ENCODE measurements around the gene SLC43A3.

Gene SLC43A3

DNA sequence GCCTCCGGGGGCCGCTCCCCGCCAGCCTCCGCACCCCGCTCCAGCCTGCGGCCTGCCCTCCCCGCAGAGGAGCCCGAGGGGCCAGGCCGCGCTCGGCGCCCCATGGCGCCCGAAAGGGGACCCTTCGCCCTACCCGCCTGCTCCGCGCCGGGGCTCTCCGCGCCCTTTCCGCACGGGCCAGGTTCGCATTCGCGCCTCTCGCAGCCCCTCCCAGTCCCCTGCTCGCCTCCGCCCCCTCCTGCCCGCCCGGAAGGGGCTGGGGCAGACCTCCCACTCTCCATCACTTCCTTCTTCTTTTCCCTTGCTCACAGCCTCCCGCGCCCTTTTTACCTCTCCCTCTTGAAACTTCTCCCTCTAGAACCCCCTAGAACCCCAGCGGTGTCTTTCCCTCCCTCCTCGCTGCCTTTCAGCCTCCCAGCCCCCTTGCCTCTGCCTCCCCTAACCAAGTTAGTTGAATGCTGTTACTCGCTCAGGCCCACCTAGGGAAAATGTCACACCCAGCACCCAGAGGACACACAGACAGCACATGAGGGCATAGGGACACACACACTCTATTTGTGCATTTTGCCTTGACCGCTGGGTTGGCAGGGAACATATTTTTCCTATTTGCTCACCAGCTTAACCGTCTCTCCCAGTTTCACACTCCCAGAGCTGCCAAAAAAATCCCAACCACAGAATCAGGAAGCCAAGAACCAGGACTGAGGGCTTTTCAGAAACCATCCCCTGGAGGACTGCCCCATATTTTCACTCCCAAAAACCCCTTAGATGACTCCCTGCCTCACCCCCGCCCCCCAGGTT is at the start of gene SLC43A3:
Gene SLC43A3, minus strand, starts transcription at position 193 of the 798 bp plus-strand sequence. CDS start 949 bp downstream, outside the sequence.
- DNase-seq: peak; percentile 74 to 75

- DNase-seq: peak; percentile 15 to 34
Measured at GRCh38 chr11:57476047-57476756, 49.3 kb upstream of the SLC43A3 start.

DNA sequence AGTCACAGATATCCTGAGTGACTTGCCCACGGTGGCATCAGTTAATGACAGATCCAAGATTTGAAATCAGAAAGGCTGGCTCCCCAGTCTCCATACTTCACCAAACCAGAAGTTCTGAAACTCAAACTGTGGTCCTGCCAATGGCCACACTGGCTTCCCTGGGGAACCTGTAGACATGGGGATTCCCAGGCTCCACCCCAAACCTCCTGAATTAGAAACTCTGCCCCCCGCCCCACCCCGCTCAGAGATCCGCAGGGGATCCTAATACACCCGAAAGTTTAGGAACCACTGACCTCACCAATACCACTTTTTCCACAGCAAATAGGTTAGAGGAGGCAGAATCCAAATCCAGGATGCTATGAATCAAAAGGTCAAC is 48.7 kb upstream of the SLC43A3 start:
- no peak for DNase-seq

DNA sequence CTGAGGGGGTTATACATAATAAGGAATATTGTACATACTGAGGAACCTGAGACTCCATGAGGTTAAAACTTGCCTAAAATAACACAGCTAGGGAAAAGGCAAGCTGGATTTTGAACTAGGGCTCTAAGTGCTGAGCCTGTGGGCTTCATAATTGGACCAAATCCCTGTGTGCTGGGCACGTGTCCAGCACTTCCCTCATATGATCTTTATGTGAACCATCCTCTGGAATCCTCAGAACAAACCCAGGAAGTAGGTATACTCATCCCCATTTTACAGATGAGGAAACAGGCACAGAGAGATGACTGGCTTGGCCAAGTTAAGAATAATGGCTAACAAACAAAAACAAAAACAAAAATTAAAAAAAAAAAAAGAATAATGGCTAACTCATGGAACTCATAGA is 48.3 kb upstream of the SLC43A3 start:
- no peak for DNase-seq

GRCh38 chr11:57474803-57475115 is 47.8 kb upstream of the SLC43A3 start:
- DNase-seq: no peak

GRCh38 chr11:57474017-57474802 is 47.3 kb upstream of the SLC43A3 start:
- DNase-seq: peak; percentile 15 to 29

- no peak for DNase-seq
Measured at GRCh38 chr11:57473285-57473841, 46.4 kb upstream of the SLC43A3 start.

GRCh38 chr11:57471496-57471895 is 44.6 kb upstream of the SLC43A3 start:
- no peak for DNase-seq

DNA sequence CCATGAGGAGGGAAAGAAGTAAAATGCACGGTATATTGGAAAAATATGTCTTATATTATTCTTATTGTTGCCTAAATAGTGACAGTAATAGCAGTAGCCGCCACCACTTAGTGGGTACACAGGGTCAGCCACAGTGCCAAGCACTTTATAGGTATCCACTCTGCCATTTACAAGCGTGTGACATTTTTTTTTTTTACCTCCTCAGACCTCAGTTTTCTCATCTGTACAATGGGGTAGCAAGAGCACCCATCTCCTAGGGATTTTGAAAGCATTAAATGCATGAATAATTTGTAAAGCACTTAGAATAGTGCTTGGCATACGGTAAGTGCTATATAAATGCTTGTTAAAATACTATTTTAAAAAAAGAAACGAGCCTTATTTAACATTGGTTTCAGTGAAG is 42.3 kb upstream of the SLC43A3 start:
- DNase-seq: no peak

DNA sequence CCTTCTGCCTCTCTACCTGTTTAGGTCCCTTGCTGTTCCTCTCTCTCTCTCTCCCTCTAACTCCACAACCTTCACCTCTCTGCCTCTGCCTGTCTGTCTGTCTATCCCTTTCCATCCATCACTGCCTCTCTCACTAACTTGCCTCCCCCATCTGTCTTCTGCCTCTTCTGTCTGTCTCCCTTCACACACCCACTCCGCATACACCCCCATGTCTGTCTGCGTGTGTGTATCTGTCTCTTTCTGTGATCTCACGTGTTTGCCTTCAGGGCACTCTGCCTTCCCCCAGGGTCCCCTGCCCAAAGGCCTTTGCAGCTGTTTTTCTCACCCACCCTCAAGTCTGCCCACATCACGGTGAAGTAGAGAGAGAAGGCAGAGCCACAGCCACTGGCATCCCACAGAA is 41.4 kb upstream of the SLC43A3 start:
- DNase-seq: no peak

DNA sequence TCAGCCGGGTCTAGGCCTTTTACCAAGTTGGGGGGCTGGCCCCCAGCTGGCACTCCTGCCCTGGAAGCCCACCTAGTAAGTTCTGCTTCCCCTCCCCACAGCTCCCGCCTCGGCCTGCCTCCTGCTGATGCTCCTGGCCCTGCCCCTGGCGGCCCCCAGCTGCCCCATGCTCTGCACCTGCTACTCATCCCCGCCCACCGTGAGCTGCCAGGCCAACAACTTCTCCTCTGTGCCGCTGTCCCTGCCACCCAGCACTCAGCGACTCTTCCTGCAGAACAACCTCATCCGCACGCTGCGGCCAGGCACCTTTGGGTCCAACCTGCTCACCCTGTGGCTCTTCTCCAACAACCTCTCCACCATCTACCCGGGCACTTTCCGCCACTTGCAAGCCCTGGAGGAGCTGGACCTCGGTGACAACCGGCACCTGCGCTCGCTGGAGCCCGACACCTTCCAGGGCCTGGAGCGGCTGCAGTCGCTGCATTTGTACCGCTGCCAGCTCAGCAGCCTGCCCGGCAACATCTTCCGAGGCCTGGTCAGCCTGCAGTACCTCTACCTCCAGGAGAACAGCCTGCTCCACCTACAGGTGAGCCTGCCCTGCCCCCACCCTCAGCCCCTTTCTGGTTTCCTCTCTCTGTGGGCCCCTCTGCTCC is 40.7 kb upstream of the SLC43A3 start:
- DNase-seq: no peak

- no peak for DNase-seq
Measured at GRCh38 chr11:57466680-57467079, 39.8 kb upstream of the SLC43A3 start.

DNA sequence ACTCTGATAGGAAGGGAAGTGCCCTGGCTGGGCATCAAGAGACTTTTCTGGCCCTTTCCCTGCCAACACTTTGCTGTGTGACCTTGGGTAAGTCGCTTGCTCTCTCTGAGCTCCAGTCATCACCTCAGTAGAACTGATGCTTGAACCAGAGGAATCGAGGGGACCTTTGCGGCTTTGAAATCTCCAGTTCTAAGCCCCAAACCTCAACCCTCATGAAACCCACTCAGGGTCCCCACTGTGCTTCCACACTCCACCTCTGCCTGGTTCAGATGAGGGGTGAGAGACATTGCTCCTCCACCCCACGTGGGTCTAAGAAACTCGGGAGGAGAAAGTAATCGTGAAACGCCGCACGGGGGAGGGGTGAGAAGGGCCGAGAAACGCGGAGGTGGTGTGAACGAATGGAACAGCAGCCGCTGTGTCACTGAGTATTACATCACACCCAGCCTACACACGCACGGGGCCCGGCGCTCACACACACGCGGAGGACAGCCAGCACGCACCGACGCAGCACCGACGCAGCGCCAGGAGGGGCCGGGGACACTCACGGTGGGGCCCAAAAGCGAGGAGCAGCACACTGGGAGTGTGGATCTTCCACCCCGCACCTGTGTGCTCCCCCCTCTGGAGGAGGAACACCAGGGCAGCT is 37.7 kb upstream of the SLC43A3 start:
- no peak for DNase-seq

DNA sequence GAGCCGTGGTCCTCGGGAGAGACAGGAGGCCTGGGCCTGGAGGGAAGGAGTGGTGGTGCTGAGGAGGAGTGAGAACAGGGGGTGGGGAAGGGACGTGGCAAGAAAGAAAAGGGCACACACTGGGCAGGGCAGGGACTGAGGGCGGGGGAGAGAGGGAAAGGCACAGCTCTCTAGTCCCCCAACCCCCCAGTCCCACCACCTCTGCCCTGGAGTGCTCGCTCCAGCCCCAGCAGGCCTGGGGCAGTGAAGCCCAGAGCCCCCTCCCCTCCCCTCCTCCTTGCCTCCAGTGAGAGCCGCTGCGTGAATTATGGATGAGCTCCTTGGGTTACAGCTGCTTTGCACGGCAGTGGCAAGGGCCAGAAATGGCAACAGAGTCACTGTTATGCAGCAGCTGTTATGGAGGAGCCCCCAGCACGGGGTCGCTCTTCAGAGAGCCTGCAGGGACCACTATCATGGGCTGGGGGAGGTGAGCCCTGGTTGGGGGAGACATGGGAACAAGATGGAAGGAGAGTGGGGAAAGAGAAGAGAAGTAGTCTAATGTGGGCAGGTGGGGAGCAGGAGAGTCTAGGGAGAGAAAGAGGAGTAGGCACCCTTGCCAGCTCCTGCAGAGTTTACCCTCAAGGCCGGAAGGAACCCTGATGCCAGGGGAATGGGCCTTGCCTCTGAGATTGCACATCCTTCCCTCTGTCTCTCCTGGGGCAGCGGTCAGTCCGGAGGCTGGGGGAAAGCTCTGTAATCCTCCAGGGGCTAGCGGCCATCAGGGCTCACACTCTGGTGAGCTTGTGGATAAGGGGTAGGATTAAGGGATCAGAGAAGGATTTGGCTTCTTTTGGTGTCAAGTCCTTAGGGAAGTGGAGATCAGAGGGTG is 37.0 kb upstream of the SLC43A3 start:
- DNase-seq: no peak

GRCh38 chr11:57462597-57462996 is 35.7 kb upstream of the SLC43A3 start:
- DNase-seq: no peak

DNA sequence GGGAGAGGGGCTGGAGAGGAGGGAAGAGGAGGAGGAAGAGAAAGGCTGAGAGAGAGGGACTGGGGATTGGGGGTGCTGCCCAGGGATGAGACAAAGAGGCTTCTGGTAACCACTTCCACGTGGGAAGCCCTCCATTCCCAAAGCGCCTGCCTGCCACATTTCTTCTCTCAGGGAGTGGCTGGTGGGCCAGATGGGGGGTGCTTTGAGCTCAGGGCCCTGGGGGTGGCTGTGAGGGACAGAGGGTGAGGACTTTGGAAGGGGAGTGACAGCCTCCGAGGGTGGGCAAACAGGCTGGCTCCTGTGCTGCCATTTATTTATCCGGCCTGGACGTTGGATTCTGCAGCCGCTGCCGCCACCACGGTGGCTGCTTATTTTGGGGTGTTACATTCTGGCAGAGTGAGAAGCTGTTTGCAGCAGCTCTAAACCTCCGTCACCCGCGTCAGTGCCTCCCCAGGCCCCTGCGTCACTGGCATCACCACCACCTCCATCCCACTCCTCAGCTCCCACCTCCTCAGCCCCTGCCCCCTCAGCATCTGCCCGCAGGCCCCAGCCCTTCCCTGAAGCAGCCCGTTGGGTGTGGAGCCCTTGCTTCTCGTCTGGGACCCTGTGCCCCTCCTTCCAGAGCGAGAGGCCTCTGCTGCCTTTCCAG is 35.0 kb upstream of the SLC43A3 start:
- no peak for DNase-seq

- no peak for DNase-seq
Measured at GRCh38 chr11:57460758-57461749, 34.1 kb upstream of the SLC43A3 start.

DNA sequence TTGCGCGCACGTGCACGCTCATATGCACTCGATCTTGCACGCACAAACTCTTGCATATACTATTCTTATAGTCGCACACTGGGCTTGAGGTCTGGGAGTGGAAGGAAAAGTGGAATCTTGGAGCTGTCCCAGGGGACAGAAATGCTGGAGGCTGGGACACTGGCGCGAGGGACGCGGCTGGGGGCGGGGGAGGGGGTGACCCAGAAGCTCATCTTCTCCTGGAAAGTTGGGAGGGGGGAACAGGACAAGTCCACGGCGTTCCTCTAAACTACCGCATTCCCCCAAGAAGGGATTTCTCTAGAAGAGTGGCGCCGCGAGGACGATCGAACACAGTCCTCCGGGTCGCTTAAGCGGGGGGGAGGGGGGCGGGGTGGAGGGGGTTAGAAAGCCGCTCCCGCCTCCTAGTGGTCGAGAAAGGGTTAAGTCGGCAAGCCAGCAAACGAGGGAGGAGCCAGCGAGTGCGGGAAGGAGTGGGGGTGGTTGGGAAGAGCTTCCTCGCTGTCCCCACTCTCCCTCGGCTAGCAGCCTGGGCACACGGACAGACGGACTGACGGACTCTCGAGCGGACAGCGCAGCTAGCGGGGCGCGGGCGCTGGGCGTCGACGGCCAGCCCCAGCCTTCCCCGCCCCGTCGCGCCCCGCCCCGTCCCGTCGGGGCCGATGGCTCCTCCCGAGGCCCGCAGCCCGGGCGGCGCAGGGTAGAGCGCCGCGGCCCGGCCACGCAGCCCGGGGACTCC is 33.3 kb upstream of the SLC43A3 start, which contains the start of gene RTN4RL2:
Gene RTN4RL2, plus strand, starts transcription at position 507 of the 736 bp plus-strand sequence. CDS start 338 bp downstream, outside the sequence.
- DNase-seq: peak; percentile 23 to 30
